ENCODE results near the gene GAB2. TPM values are rescaled to one million over a fixed set of nuclear protein-coding genes. Genes with fewer than 3 reads are reported as not detected.
A peak's percentile ranks its signal among the peaks of the same experiment; 100 is the strongest.

Gene GAB2
- total and polyA plus RNA-seq, 2 of the 4 experiments (the other 2 are of a cell fraction): 3.3 to 5.9 TPM

DNA sequence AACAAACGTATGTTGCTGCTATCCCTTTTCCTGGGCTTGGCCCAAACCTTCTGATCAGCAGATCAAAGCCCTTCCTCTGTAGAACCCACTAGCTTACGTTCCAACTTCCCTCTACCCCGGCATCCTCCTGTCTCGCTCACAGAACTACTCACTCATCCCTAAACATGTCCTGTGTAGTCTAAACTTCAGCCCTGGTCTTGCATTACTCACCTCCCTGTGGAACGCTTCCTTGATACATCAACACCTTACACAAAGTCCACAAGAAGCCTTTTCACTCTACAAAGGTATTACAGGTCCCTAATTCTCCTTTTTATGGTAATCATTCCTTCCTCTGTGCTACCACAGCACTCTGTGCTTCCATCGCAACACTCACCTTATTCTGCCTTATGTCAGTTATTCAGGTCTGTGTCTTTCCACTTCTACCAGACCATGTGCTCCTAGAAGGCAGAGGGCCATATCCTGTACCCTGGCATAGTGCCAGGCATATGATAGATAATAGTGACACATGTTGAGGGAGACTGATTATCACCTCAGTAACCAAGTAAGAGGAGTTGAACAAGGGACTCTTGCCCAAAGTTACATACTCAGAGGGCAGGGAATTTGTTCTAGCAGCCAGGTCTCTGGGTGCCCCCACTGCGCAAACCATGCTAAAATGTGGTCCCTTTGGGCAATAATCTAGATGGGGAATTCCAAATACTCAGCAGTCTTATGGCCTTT is 187.3 kb downstream of the GAB2 start:
- H3K4me2 ChIP-seq (ENCODE audit: low read depth, low read length): no peak overlapping the region
- H4K8ac ChIP-seq (ENCODE audit: low read depth in 2 of 2, low read length in 2 of 2): no peak overlapping the region
- H3K4me3 ChIP-seq (ENCODE audit: insufficient read depth, low read depth, low read length): no peak overlapping the region
- DNase-seq (peak; percentile 27), ATAC-seq (ENCODE audit: low read depth) (no peak)
- no peak overlapping the region for H4K5ac ChIP-seq (ENCODE audit: low read depth, low read length)
- H2BK20ac ChIP-seq (ENCODE audit: low read depth, low read length): no peak overlapping the region
- ChIA-PET CTCF (no interaction called here), POLR2A (ENCODE audit: unreplicated experiment) (no interaction called here)
- H3K9ac ChIP-seq (ENCODE audit: low read depth, low read length): no peak overlapping the region
- H3K9me1 ChIP-seq (ENCODE audit: insufficient read depth, low read length): peaks cover 17% of the 10 kb centered on the region
- dilution Hi-C loops (cut with HindIII; ENCODE audit: low sequenced_read_pairs, unreplicated experiment) (no loop called here), in situ Hi-C loops (cut with MboI; ENCODE audit: low sequenced_read_pairs) (no loop called here), intact Hi-C loops (cut with micrococcal nuclease) (no loop called here)
- H2BK5ac ChIP-seq (ENCODE audit: low read depth, low read length, poor library complexity, severe bottlenecking): no peak overlapping the region
- H2AK5ac ChIP-seq (ENCODE audit: low read depth, low read length): peak overlapping the region; percentile 45; the same call in 1 of the 2 replicates
- H3K36me3 ChIP-seq (ENCODE audit: control insufficient read depth, insufficient read depth, low read length): peaks cover 5% of the 10 kb centered on the region
- no peak overlapping the region for H3K4ac ChIP-seq (ENCODE audit: low read depth, low read length)
- no peak overlapping the region for H2BK120ac ChIP-seq (ENCODE audit: low read depth, low read length)
- H2AK9ac ChIP-seq (replicated peaks; ENCODE audit: low read depth, low read length, poor library complexity): no peak overlapping the region
- no peaks in the 10 kb centered on the region for H3K27me3 ChIP-seq (ENCODE audit: control insufficient read depth, insufficient read depth, low read length)
- no peak overlapping the region for H2BK15ac ChIP-seq (ENCODE audit: low read depth, low read length)
- WGBS, 2 experiments (ENCODE audit: extremely low coverage in 2 of 2, insufficient read length in 1 of 2): 75% methylated on average over 4 of the region's 7 CpGs; no CpG with 5 or more reads in 1 of the 2 experiments
- peaks cover 0 to 19% of the 10 kb centered on the region in 2 experiments; a peak in 3 of 4 replicates for H3K79me1 ChIP-seq (ENCODE audit: low read depth in 1 of 2, low read length in 2 of 2)
- no TSS peak for BruUV-seq (replicated peaks)
- no peak overlapping the region for H3K23ac ChIP-seq (ENCODE audit: low read depth, low read length)
- H3K27ac ChIP-seq (ENCODE audit: insufficient read depth, low read length): no peak overlapping the region
- H3K4me1 ChIP-seq (ENCODE audit: control insufficient read depth, insufficient read depth, low read length): peaks cover 14% of the 10 kb centered on the region
- no peak overlapping the region for H3K56ac ChIP-seq (ENCODE audit: extremely low read depth, insufficient read depth, low read length)
- peaks cover 11% of the 10 kb centered on the region; the same call in 1 of the 2 replicates for H4K20me1 ChIP-seq (ENCODE audit: insufficient read depth, low read length)
- no peak overlapping the region for H4K91ac ChIP-seq (ENCODE audit: insufficient read depth, low read depth, low read length)
- no peak for TF ChIP-seq MXI1 (IDR thresholded peaks at IDR 0.05; ENCODE audit: borderline replicate concordance, low read depth, low read length)
- TF ChIP-seq FOS (IDR thresholded peaks at IDR 0.05; ENCODE audit: low read depth, low read length): no peak
- TF ChIP-seq BHLHE40 (IDR thresholded peaks at IDR 0.05; ENCODE audit: low read depth, low read length): no peak
- TF ChIP-seq RAD21 (IDR thresholded peaks at IDR 0.05; ENCODE audit: low read length): no peak
- H2AFZ ChIP-seq (replicated peaks; ENCODE audit: low read length, poor library complexity): no peak overlapping the region
- no peak overlapping the region; the same call in 1 of the 2 replicates for H3K18ac ChIP-seq (ENCODE audit: low read depth, low read length)
- no peaks in the 10 kb centered on the region for H3K9me3 ChIP-seq (ENCODE audit: control insufficient read depth, insufficient read depth, low read length)
- no peak overlapping the region; the same call in 1 of the 2 replicates for H3K14ac ChIP-seq (replicated peaks; ENCODE audit: low read depth, low read length)

Measured in IMR-90 (cell line).